HEK293T (cell line): ENCODE measurements around the gene CD7.

ENCODE experiments used
- BHLHE40 ChIP-seq: fragments of 450-650 bp; IDR thresholded peaks from 2 replicates; pipeline ENCODE4 v1.6.1; 2016; ENCODE audit warnings: mild to moderate bottlenecking, moderate library complexity, borderline replicate concordance
- ELF4 ChIP-seq: fragments of 450-650 bp; IDR thresholded peaks from 2 replicates; pipeline ENCODE4 v1.6.1; 2017; ENCODE audit warnings: antibody characterized with exemption
- FOXA1 ChIP-seq: fragments of 450-650 bp; IDR thresholded peaks from 2 replicates; pipeline ENCODE4 v1.6.1; 2016; ENCODE audit warnings: mild to moderate bottlenecking
- TARDBP ChIP-seq: fragments of 450-650 bp; IDR thresholded peaks from 2 replicates; pipeline ENCODE4 v1.6.1; 2016

GRCh38 chr17:82298538-82299421 is 18.6 kb downstream of the CD7 start:
- no peak for TF ChIP-seq TARDBP
- TF ChIP-seq BHLHE40, result no peak
- no peak for TF ChIP-seq ELF4
- TF ChIP-seq FOXA1, result no peak
